HepG2 (cell line): ENCODE results near the gene IPO9. TPM values are rescaled to one million over a fixed set of nuclear protein-coding genes. Genes with fewer than 3 reads are reported as not detected.

Experiments
- ATAC-seq: fragments of 200-7000 bp; cut with Tn5 transposase; 3 replicates; pipeline ENCODE4 v1.9.1; 2020; ENCODE audit warnings: mild to moderate bottlenecking, moderate library complexity
- BruUV-seq: library from RNA; stranded (reverse); fragments of 400-500 nt; replicated peaks from 2 replicates; lab custom pipeline; 2021; lab: Mats Ljungman, UMichigan
- CTCF ChIA-PET: fragments of 300-600 bp; formaldehyde crosslinking; extraction: SDS; loops from one replicate; lab custom pipeline; 2021; ENCODE audit warnings: low total read pairs, inconsistent platforms, low intra/inter-chr PET ratio; lab: Yijun Ruan, JAX
- POLR2A ChIA-PET: fragments of 350-600 bp; sonication (Branson Sonifier 250); formaldehyde crosslinking; loops from one replicate; lab custom pipeline; 2020; ENCODE audit warnings: antibody characterized with exemption, inconsistent platforms; lab: Yijun Ruan, JAX
- DNase-seq: peaks from one replicate; pipeline ENCODE4 v3.0.0-alpha.2; 2015; ENCODE audit warnings: low spot score
- FAIRE-seq: peaks from 3 replicates; lab custom pipeline; 2011; peaks lifted over from hg19 to GRCh38; lab: Jason Lieb, UNC
- H2AFZ ChIP-seq: one replicate; pipeline ENCODE4 v1.6.1; 2011; ENCODE audit warnings: low read length, inconsistent platforms
- H3K27ac ChIP-seq: fragments of 300-600 bp; 3 replicates; pipeline ENCODE4 v1.8.0; 2011; ENCODE audit warnings: mixed run types, mild to moderate bottlenecking, mixed read lengths, low read length, inconsistent platforms; ENCODE audit not compliant: insufficient read depth; ENCODE audit errors: extremely low read length
- H3K27me3 ChIP-seq, 2 experiments: fragments of 200-600 bp in 1 of 2; 2 replicates in 1 of 2; 3 replicates in 1 of 2; pipeline versions ENCODE4 v1.6.0 to v1.8.0; 2011; ENCODE audit warnings: low read length in 2 of 2, mild to moderate bottlenecking in 2 of 2, moderate library complexity in 2 of 2, inconsistent platforms in 1 of 2; ENCODE audit not compliant: insufficient read depth in 2 of 2, control insufficient read depth in 1 of 2
- H3K36me3 ChIP-seq, 2 experiments: fragments of 200-600 bp in 1 of 2; replicated peaks in 1 of 2; 2 replicates in 1 of 2; 3 replicates in 1 of 2; pipeline versions ENCODE4 v1.5.1 to v1.8.0; 2011; ENCODE audit warnings: low read length in 2 of 2, inconsistent platforms in 1 of 2; ENCODE audit not compliant: insufficient read depth in 2 of 2, control insufficient read depth in 1 of 2
- H3K4me1 ChIP-seq: 2 replicates; pipeline ENCODE4 v1.5.1; 2012; ENCODE audit warnings: low read length, inconsistent platforms; ENCODE audit not compliant: insufficient read depth
- H3K4me2 ChIP-seq: 2 replicates; pipeline ENCODE4 v1.6.0; 2011; ENCODE audit warnings: low read depth, low read length, inconsistent platforms
- H3K4me3 ChIP-seq, 3 experiments: fragments of 200-600 bp in 1 of 3; sonication (generic), shearing (Covaris generic) in 1 of 3; replicated peaks in 1 of 3; 2 replicates each; pipeline ENCODE4 v1.5.1; 2011 to 2016; ENCODE audit warnings: low read length in 3 of 3, inconsistent platforms in 2 of 3, low read depth in 2 of 3, mild to moderate bottlenecking in 2 of 3, control low read depth in 1 of 3, mixed read lengths in 1 of 3; ENCODE audit not compliant: insufficient read depth in 1 of 3
- H3K79me2 ChIP-seq: one replicate; pipeline ENCODE4 v1.6.1; 2011; ENCODE audit warnings: low read length, inconsistent platforms; ENCODE audit not compliant: insufficient read depth
- H3K9ac ChIP-seq: 2 replicates; pipeline ENCODE4 v1.6.0; 2011; ENCODE audit warnings: mild to moderate bottlenecking, low read depth, low read length, inconsistent platforms; ENCODE audit not compliant: insufficient read depth
- H3K9me3 ChIP-seq: 2 replicates; pipeline ENCODE4 v1.5.1; 2012; ENCODE audit warnings: mild to moderate bottlenecking, low read length
- H4K20me1 ChIP-seq: 2 replicates; pipeline ENCODE4 v1.6.0; 2011; ENCODE audit warnings: inconsistent platforms, mild to moderate bottlenecking, low read length, moderate library complexity; ENCODE audit not compliant: insufficient read depth
- CCDC6 ChIP-seq: sonication (generic); formaldehyde crosslinking; IDR thresholded peaks from 2 replicates; pipeline ENCODE4 v1.8.1; 2022; ENCODE audit warnings: mild to moderate bottlenecking, missing genetic modification reagents, moderate library complexity
- CENPX ChIP-seq: sonication (generic); formaldehyde crosslinking; IDR thresholded peaks from 2 replicates; pipeline ENCODE4 v1.9.0; 2021; ENCODE audit warnings: mild to moderate bottlenecking, missing genetic modification reagents, moderate library complexity
- FOSL2 ChIP-seq: sonication (generic); formaldehyde crosslinking; IDR thresholded peaks from 2 replicates; pipeline ENCODE4 v1.4.0; 2020; ENCODE audit warnings: missing genetic modification reagents
- FOXP1 ChIP-seq, 2 experiments: fragments of 450-650 bp in 1 of 2; IDR thresholded peaks; 2 replicates each; pipeline ENCODE4 v1.6.1; 2017 to 2018; ENCODE audit warnings: antibody characterized with exemption in 1 of 2
- MIER2 ChIP-seq: IDR thresholded peaks from 2 replicates; pipeline ENCODE4 v1.6.1; 2016; ENCODE audit warnings: missing biosample characterization, missing genetic modification reagents
- MXI1 ChIP-seq: IDR thresholded peaks from 3 replicates; pipeline ENCODE4 v1.6.1; 2012; ENCODE audit warnings: low read depth, low read length, inconsistent platforms, borderline replicate concordance
- NCOR1 ChIP-seq: fragments of 200-600 bp; sonication (generic); IDR thresholded peaks from 2 replicates; pipeline ENCODE4 v1.7.0; 2017; ENCODE audit warnings: antibody characterized with exemption, low read length, borderline replicate concordance
- NR2F6 ChIP-seq, 2 experiments: IDR thresholded peaks; 2 replicates each; pipeline ENCODE4 v1.6.1; 2016; ENCODE audit warnings: antibody characterized with exemption in 1 of 2, mild to moderate bottlenecking in 1 of 2
- RFXANK ChIP-seq: IDR thresholded peaks from 2 replicates; pipeline ENCODE4 v1.6.1; 2016
- ZBTB42 ChIP-seq: sonication (generic); formaldehyde crosslinking; IDR thresholded peaks from 2 replicates; pipeline ENCODE4 v1.5.0; 2020; ENCODE audit warnings: mild to moderate bottlenecking, missing genetic modification reagents
- ZNF446 ChIP-seq: sonication (generic); formaldehyde crosslinking; IDR thresholded peaks from 2 replicates; pipeline ENCODE4 v1.5.0; 2020; ENCODE audit warnings: mild to moderate bottlenecking, missing genetic modification reagents
- ZNF501 ChIP-seq: sonication (generic); formaldehyde crosslinking; IDR thresholded peaks from 2 replicates; pipeline ENCODE4 v1.5.1; 2020; ENCODE audit warnings: mild to moderate bottlenecking, moderate library complexity, missing genetic modification reagents
- ZNF672 ChIP-seq: sonication (generic); formaldehyde crosslinking; IDR thresholded peaks from 2 replicates; pipeline ENCODE4 v1.8.1; 2022; ENCODE audit warnings: missing genetic modification reagents
- ZNF724P ChIP-seq: sonication (generic); formaldehyde crosslinking; IDR thresholded peaks from 2 replicates; pipeline ENCODE4 v1.8.0; 2022; ENCODE audit warnings: missing genetic modification reagents, borderline replicate concordance
- ZNF816 ChIP-seq: sonication (generic); formaldehyde crosslinking; IDR thresholded peaks from 2 replicates; pipeline ENCODE4 v1.8.0; 2022; ENCODE audit warnings: missing genetic modification reagents, mild to moderate bottlenecking, borderline replicate concordance
- WGBS: methylation state at CpG from one replicate; pipeline ENCODE4 v1.1.6; 2017; ENCODE audit warnings: low lambda C conversion rate; 5-methylcytosine and 5-hydroxymethylcytosine counted together
- in situ Hi-C: cut with HindIII; loops from 2 replicates; pipeline ENCODE4 v1.10.0; 2017; ENCODE audit warnings: low pct_unique_long_range_greater_than_20kb; ENCODE audit not compliant: extremely low pct_ligation_motif_present
- intact Hi-C: fragments of 100-400 bp; cut with micrococcal nuclease; formaldehyde crosslinking; loops from one replicate; pipeline ENCODE4 v1.10.0; 2022; ENCODE audit not compliant: unreplicated experiment
- polyA plus RNA-seq, 8 experiments: library from polyadenylated mRNA; depleted of rRNA in 3 of 8; stranded (reverse) in 7 of 8; unstranded in 1 of 8; fragments of >200 nt; fragmentation: Illumina TruSeq in 4 of 8; extraction: Trizol in 4 of 8; gene quantifications; 2 replicates each; pipeline versions ENCODE4 v1.2.1 to v1.2.3, GENCODE V29; 2011 to 2016; ENCODE audit warnings: low read depth in 4 of 8, missing spikeins in 1 of 8, mixed read lengths in 1 of 8; ENCODE audit not compliant: insufficient read depth in 1 of 8
- total RNA-seq, 5 experiments: library from RNA; depleted of rRNA; stranded (reverse); fragments of >200 nt; fragmentation: Illumina TruSeq; extraction: Trizol; gene quantifications; 2 replicates each; pipeline ENCODE4 v1.2.3, GENCODE V29; 2016; ENCODE audit warnings: low read depth in 1 of 5
- TF ChIP-seq, protein P1 (sequence below): sonication (generic); formaldehyde crosslinking; IDR thresholded peaks from 2 replicates; pipeline ENCODE4 v1.4.0; 2020; ENCODE audit warnings: low read depth, missing genetic modification reagents
- TF ChIP-seq, protein P2 (sequence below): sonication (generic); formaldehyde crosslinking; conservative IDR thresholded peaks from 2 replicates; pipeline ENCODE4 v1.4.0; 2020; ENCODE audit warnings: missing genetic modification reagents
- TF ChIP-seq, protein P3 (sequence below): sonication (generic); formaldehyde crosslinking; IDR thresholded peaks from 2 replicates; pipeline ENCODE4 v1.8.0; 2022; ENCODE audit warnings: mild to moderate bottlenecking, missing genetic modification reagents, borderline replicate concordance

The IPO9 gene
- total and polyA plus RNA-seq, 2 of the 13 experiments (the other 11 are each of a cell fraction or from before 2014, with no cell fraction given): 31.0 to 34.8 TPM

DNA sequence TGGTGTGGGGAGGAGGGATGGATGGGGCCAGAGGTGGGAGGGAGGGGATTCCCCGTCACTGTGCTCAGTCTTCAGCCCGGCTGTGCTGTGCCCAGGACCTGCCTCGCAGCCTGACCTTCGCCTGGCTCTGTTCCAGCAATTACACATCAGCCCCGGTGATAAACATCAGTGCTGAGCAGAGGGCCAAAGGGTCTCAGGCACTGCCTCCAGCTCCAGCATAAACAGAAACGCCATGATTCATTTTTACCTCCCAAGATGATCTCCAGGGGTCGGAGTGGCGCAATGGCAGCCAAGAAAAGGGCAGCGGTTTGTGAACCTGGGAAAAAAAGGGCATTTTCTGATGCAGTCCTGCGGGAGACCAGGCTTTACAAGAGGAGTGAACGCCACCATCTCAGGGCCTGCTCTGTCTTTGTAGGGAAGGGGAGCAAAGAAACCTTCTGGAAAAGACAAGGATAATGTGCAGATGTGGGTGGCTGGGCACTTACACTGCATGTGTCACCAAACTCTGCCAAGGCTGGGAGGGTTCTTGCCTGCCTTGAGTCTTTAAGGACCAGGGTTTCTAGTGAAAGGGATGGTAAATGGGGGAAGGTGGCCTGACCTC lies 87.8 kb downstream of the IPO9 start:
- no peak overlapping the region for H3K9ac ChIP-seq
- no peak for FAIRE-seq
- no peaks in the 10 kb centered on the region for H4K20me1 ChIP-seq
- POLR2A ChIA-PET: no interaction called here
- H3K27ac ChIP-seq: no peak overlapping the region
- BruUV-seq: no TSS peak
- 2% methylated on average over 9 of the region's 11 CpGs for WGBS
- ATAC-seq: peak; percentile 67
- H3K9me3 ChIP-seq: no peaks in the 10 kb centered on the region
- no peak overlapping the region for H2AFZ ChIP-seq
- H3K4me3 ChIP-seq: peak overlapping the region in 1 of 3 experiments; percentile 47; a peak in 2 of 6 replicates
- H3K27me3 ChIP-seq: peaks cover 3 to 29% of the 10 kb centered on the region in 2 experiments; a peak in 4 of 5 replicates
- CTCF ChIA-PET: no interaction called here
- no peaks in the 10 kb centered on the region for H3K36me3 ChIP-seq
- H3K4me1 ChIP-seq: peaks cover 14% of the 10 kb centered on the region
- H3K79me2 ChIP-seq: no peaks in the 10 kb centered on the region
- in situ Hi-C loops (no loop called here), intact Hi-C loops (no loop called here)
- peak overlapping the region; percentile 58 for H3K4me2 ChIP-seq
- peak; percentile 36 for DNase-seq
- TF ChIP-seq ZNF816 (no peak), MXI1 (no peak), MIER2 (CRISPR knock-in tag) (no peak), NR2F6 (IDR thresholded peaks at IDR 0.05) (no peak), NR2F6 (CRISPR knock-in tag; IDR thresholded peaks at IDR 0.05) (0 out of 2 replicates have a peak, but pooled peaks have one; percentile 39), ZNF501 (CRISPR knock-in tag) (no peak), NCOR1 (no peak), FOXP1 (IDR thresholded peaks at IDR 0.05) (no peak), FOXP1 (CRISPR knock-in tag; IDR thresholded peaks at IDR 0.05) (no peak), ZNF724P (no peak), RFXANK (CRISPR knock-in tag) (no peak), CENPX (CRISPR knock-in tag) (no peak), FOSL2 (CRISPR knock-in tag) (peak; percentile 54), ZNF672 (CRISPR knock-in tag) (no peak), ZNF446 (CRISPR knock-in tag) (no peak), CCDC6 (CRISPR knock-in tag) (no peak), ZBTB42 (CRISPR knock-in tag) (no peak)
- TF ChIP-seq, protein P1, sequence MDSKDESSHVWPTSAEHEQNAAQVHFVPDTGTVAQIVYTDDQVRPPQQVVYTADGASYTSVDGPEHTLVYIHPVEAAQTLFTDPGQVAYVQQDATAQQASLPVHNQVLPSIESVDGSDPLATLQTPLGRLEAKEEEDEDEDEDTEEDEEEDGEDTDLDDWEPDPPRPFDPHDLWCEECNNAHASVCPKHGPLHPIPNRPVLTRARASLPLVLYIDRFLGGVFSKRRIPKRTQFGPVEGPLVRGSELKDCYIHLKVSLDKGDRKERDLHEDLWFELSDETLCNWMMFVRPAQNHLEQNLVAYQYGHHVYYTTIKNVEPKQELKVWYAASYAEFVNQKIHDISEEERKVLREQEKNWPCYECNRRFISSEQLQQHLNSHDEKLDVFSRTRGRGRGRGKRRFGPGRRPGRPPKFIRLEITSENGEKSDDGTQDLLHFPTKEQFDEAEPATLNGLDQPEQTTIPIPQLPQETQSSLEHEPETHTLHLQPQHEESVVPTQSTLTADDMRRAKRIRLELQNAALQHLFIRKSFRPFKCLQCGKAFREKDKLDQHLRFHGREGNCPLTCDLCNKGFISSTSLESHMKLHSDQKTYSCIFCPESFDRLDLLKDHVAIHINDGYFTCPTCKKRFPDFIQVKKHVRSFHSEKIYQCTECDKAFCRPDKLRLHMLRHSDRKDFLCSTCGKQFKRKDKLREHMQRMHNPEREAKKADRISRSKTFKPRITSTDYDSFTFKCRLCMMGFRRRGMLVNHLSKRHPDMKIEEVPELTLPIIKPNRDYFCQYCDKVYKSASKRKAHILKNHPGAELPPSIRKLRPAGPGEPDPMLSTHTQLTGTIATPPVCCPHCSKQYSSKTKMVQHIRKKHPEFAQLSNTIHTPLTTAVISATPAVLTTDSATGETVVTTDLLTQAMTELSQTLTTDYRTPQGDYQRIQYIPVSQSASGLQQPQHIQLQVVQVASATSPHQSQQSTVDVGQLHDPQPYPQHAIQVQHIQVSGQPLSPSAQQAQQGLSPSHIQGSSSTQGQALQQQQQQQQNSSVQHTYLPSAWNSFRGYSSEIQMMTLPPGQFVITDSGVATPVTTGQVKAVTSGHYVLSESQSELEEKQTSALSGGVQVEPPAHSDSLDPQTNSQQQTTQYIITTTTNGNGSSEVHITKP (CRISPR knock-in tag): no peak
- TF ChIP-seq, protein P2, sequence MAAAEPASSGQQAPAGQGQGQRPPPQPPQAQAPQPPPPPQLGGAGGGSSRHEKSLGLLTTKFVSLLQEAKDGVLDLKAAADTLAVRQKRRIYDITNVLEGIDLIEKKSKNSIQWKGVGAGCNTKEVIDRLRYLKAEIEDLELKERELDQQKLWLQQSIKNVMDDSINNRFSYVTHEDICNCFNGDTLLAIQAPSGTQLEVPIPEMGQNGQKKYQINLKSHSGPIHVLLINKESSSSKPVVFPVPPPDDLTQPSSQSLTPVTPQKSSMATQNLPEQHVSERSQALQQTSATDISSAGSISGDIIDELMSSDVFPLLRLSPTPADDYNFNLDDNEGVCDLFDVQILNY (CRISPR knock-in tag): no peak
- TF ChIP-seq, protein P3, sequence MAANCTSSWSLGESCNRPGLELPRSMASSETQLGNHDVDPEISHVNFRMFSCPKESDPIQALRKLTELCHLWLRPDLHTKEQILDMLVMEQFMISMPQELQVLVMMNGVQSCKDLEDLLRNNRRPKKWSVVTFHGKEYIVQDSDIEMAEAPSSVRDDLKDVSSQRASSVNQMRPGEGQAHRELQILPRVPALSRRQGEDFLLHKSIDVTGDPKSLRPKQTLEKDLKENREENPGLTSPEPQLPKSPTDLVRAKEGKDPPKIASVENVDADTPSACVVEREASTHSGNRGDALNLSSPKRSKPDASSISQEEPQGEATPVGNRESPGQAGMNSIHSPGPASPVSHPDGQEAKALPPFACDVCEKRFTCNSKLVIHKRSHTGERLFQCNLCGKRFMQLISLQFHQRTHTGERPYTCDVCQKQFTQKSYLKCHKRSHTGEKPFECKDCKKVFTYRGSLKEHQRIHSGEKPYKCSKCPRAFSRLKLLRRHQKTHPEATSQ (CRISPR knock-in tag): no peak
